GM12872 (cell line): ENCODE measurements around the gene SEZ6L2.

Source experiments
- CTCF ChIP-seq: IDR thresholded peaks from 3 replicates; pipeline ENCODE4 v1.5.1; 2011; ENCODE audit warnings: low read depth, mild to moderate bottlenecking, low read length, moderate library complexity; ENCODE audit not compliant: insufficient read depth

Gene SEZ6L2

GRCh38 chr16:29834079-29834478, 65.3 kb downstream of the SEZ6L2 start:
- no peak for TF ChIP-seq CTCF

GRCh38 chr16:29831490-29831889, 67.9 kb downstream of the SEZ6L2 start:
- no peak for TF ChIP-seq CTCF

GRCh38 chr16:29830774-29831173, 68.6 kb downstream of the SEZ6L2 start:
- TF ChIP-seq CTCF = no peak

- no peak for TF ChIP-seq CTCF
Observed at GRCh38 chr16:29826342-29826695, 73.0 kb downstream of the SEZ6L2 start.

- no peak for TF ChIP-seq CTCF
Observed at GRCh38 chr16:29825145-29826044, 74.0 kb downstream of the SEZ6L2 start.

GRCh38 chr16:29824589-29825144, 74.7 kb downstream of the SEZ6L2 start:
- no peak for TF ChIP-seq CTCF

GRCh38 chr16:29821643-29822115, 77.7 kb downstream of the SEZ6L2 start:
- no peak for TF ChIP-seq CTCF
